Measurements from ENCODE around the gene PHLDA2. TPM values are rescaled to one million over a fixed set of nuclear protein-coding genes. Genes with fewer than 3 reads are reported as not detected.

The PHLDA2 gene
- total RNA-seq, 1 donor from 2014 or later = 7.2 TPM

DNA sequence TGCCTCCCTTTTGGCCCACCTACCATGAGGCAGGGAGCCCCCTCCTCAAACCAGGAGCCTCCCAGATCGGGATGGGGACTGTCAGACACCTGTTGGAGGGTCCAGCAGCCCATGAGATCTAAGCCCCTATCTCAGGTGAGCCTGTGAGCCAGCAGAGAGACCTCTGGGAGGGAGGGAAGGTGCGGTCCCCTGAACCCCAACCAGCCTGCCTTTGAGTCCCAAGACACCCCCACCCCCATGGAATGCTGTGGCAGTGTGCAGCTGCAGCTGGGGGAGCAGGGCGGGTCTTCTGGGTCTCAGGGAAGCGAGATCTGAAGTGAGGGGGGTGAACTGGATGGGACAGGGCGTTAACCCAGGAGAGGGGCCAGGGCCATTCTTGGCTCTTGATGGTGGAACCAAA lies 42.3 kb downstream of the PHLDA2 start:
- Histone ChIP-seq H3K27me3 (ENCODE audit: low read depth) (no peaks in the 10 kb centered on the region), H3K36me3 (no peaks in the 10 kb centered on the region), H3K27ac (no peak overlapping the region), H3K4me3 (no peak overlapping the region), H3K4me1 (peaks cover 47% of the 10 kb centered on the region), H3K9me3 (no peaks in the 10 kb centered on the region)
- no peak for TF ChIP-seq CTCF (IDR thresholded peaks at IDR 0.05)
- no peak for ATAC-seq
- DNase-seq = no peak
- intact Hi-C loops (cut with DNase I) = no loop called here

GRCh38 chr11:2886191-2886894 lies 42.9 kb downstream of the PHLDA2 start:
- H3K27ac ChIP-seq = peak overlapping the region; percentile 62
- no peaks in the 10 kb centered on the region for H3K9me3 ChIP-seq
- intact Hi-C loops (cut with DNase I) = no loop called here
- H3K27me3 ChIP-seq (ENCODE audit: low read depth) = no peaks in the 10 kb centered on the region
- no peaks in the 10 kb centered on the region for H3K36me3 ChIP-seq
- H3K4me1 ChIP-seq = peaks cover 41% of the 10 kb centered on the region
- DNase-seq = peak; percentile 66
- peak overlapping the region; percentile 76 for H3K4me3 ChIP-seq
- peak; percentile 1 to 5 for ATAC-seq
- peak; percentile 24 for TF ChIP-seq CTCF (IDR thresholded peaks at IDR 0.05)

DNA sequence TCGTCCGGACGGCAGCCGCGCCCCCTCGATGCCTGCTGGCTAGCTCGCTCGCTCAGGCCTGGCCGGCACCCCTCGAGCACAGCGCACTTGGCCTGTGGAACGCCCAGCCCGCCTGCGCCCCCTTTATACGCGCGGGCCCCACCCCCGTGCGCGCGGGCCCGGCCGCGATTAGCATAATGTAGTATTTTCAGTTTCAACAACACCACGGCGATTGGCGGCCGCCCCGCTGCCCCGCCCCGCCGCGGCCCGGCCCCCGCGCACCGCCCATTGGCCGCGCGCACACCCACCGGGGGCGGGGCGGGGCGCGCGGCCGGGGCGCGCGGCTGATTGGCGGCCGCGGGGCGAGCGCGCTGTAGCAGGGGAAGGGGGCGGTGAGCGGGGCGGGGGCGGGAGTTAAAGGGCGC lies 43.5 kb downstream of the PHLDA2 start, which contains the start of gene CDKN1C:
Gene CDKN1C (minus strand): TSS at position 98 of the 404 bp plus-strand sequence. CDS start 319 bp downstream, outside the sequence.
- peak; percentile 90 for DNase-seq
- Histone ChIP-seq H3K36me3 (no peaks in the 10 kb centered on the region), H3K9me3 (no peaks in the 10 kb centered on the region), H3K27me3 (ENCODE audit: low read depth) (no peaks in the 10 kb centered on the region), H3K4me1 (peaks cover 34% of the 10 kb centered on the region), H3K4me3 (peak within 1 kb of the TSS; percentile 76), H3K27ac (peak within 1 kb of the TSS; percentile 86)
- ATAC-seq = peak; percentile 90 to 91
- intact Hi-C loops (cut with DNase I) = no loop called here
- no peak for TF ChIP-seq CTCF (IDR thresholded peaks at IDR 0.05)

GRCh38 chr11:2885017-2885677 lies 44.1 kb downstream of the PHLDA2 start:
- no peaks in the 10 kb centered on the region for H3K27me3 ChIP-seq (ENCODE audit: low read depth)
- H3K4me1 ChIP-seq = peaks cover 31% of the 10 kb centered on the region
- ATAC-seq (peak; percentile 50 to 67), DNase-seq (peak; percentile 75)
- H3K9me3 ChIP-seq = no peaks in the 10 kb centered on the region
- intact Hi-C loops (cut with DNase I) = no loop called here
- H3K36me3 ChIP-seq = no peaks in the 10 kb centered on the region
- H3K4me3 ChIP-seq = peak overlapping the region; percentile 76
- peak; percentile 47 for TF ChIP-seq CTCF (IDR thresholded peaks at IDR 0.05)
- peak overlapping the region; percentile 79 for H3K27ac ChIP-seq

DNA sequence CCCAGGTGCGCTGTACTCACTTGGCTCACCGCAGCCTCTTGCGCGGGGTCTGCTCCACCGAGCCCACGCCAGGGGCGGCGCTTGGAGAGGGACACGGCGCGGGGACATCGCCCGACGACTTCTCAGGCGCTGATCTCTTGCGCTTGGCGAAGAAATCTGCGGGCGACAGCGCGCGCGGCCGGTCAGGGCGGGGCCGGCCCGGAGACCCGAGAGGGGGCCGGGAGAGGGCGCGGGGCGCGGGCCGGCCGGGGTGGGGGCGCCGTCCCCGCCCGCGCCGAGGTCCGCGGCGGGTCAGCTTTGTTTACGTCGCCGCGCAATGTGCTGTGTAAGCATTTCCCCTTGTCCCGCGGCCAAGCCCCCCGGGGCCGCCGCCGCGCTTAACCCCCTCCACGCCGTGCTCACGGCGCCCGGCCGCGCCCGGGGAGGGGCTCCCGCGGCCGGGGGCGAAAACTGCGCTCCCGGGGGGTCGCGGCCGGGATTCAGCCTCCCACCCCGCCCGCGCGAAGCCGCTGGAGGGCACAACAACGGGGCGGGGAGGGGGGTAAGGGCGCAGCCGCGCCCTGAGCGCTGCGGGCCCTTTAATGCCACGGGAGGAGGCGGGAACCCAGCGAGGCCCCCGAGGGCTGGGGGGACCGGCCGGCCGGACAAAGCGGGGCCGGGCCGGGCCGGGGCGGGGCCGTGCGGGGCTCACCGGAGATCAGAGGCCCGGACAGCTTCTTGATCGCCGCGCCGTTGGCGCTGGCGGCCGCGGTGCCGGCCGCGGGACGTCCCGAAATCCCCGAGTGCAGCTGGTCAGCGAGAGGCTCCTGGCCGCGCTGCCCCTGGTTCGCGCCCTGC lies 45.0 kb downstream of the PHLDA2 start:
- ATAC-seq (peak; percentile 25 to 43), DNase-seq (peak; percentile 69)
- Histone ChIP-seq H3K36me3 (no peaks in the 10 kb centered on the region), H3K4me3 (peak overlapping the region; percentile 76), H3K27me3 (ENCODE audit: low read depth) (no peaks in the 10 kb centered on the region), H3K4me1 (peaks cover 31% of the 10 kb centered on the region), H3K27ac (peak overlapping the region; percentile 86), H3K9me3 (no peaks in the 10 kb centered on the region)
- intact Hi-C loops (cut with DNase I) = no loop called here
- TF ChIP-seq CTCF (IDR thresholded peaks at IDR 0.05) = no peak

Data from lower lobe of right lung (tissue), 2 donors.